Naive B cell (primary cell): ENCODE data around the gene CD19. TPM values are rescaled to one million over a fixed set of nuclear protein-coding genes. Genes with fewer than 3 reads are reported as not detected.
"Not testable (repeated sequence)": the region's sequence is repeated elsewhere in the genome, so short reads cannot be mapped to it uniquely, and the experiment has no call there.

Experiments used
- ATAC-seq, 2 donors: fragments of 150-1000 bp; cut with Tn5 transposase; 2 replicates each; pipeline ENCODE4 v1.10.0; 2021; ENCODE audit warnings: low read depth in 2 of 2, mild to moderate bottlenecking in 2 of 2, moderate library complexity in 2 of 2
- DNase-seq: peaks from one replicate; pipeline ENCODE4 v3.0.0; 2022
- H3K27ac Mint-ChIP-seq, 6 donors: one replicate each; pipeline ENCODE4 v1.8.0; 2020 to 2022; ENCODE audit warnings: mild to moderate bottlenecking in 6 of 6, mixed read lengths in 6 of 6, moderate library complexity in 5 of 6, inconsistent platforms in 2 of 6
- H3K27me3 Mint-ChIP-seq, 3 donors: one replicate each; pipeline ENCODE4 v1.8.0; 2021 to 2022; ENCODE audit warnings: mixed read lengths in 3 of 3, mild to moderate bottlenecking in 1 of 3
- H3K36me3 Mint-ChIP-seq, 2 donors: one replicate each; pipeline ENCODE4 v1.8.0; 2020 to 2022; ENCODE audit warnings: mixed read lengths in 2 of 2, inconsistent platforms in 1 of 2, mild to moderate bottlenecking in 1 of 2
- H3K4me1 Mint-ChIP-seq, 3 donors: one replicate each; pipeline ENCODE4 v1.8.0; 2020 to 2022; ENCODE audit warnings: mixed read lengths in 3 of 3, inconsistent platforms in 1 of 3, mild to moderate bottlenecking in 1 of 3, moderate library complexity in 1 of 3
- H3K4me3 Mint-ChIP-seq, 8 donors: one replicate each; pipeline ENCODE4 v1.8.0; 2020 to 2022; ENCODE audit warnings: mild to moderate bottlenecking in 8 of 8, mixed read lengths in 8 of 8, moderate library complexity in 8 of 8, inconsistent platforms in 2 of 8
- H3K9me3 Mint-ChIP-seq, 7 donors: one replicate each; pipeline ENCODE4 v1.8.0; 2020 to 2022; ENCODE audit warnings: mixed read lengths in 7 of 7, mild to moderate bottlenecking in 5 of 7, inconsistent platforms in 2 of 7, moderate library complexity in 1 of 7
- polyA plus RNA-seq, 6 donors: library from polyadenylated mRNA; unstranded; fragments of 300-500 nt; fragmentation: Illumina TruSeq; gene quantifications; one replicate each; pipeline ENCODE4 v1.2.3, GENCODE V29; 2021; ENCODE audit warnings: low read depth in 6 of 6

Gene CD19
- polyA plus RNA-seq, 6 donors from 2014 or later, result 280 to 597 (median 354) TPM

- ATAC-seq (no peak), DNase-seq (no peak)
- Mint-ChIP-seq H3K9me3 (no peaks in the 10 kb centered on the region), H3K27me3 (no peaks in the 10 kb centered on the region), H3K36me3 (peaks cover 5 to 17% of the 10 kb centered on the region in 2 donors), H3K4me1 (peaks cover 18 to 24% (median 18%) of the 10 kb centered on the region in 3 donors), H3K4me3 (no peak overlapping the region), H3K27ac (no peak overlapping the region)
Observed at GRCh38 chr16:28915181-28915580, 16.6 kb upstream of the CD19 start.

- DNase-seq (no peak), ATAC-seq (no peak)
- H3K4me1 Mint-ChIP-seq, result peaks cover 14 to 22% (median 20%) of the 10 kb centered on the region in 3 donors
- peak overlapping the region in 3 of 6 donors; percentile 44 to 89 (median 79) for H3K27ac Mint-ChIP-seq
- no peak overlapping the region for H3K4me3 Mint-ChIP-seq
- no peaks in the 10 kb centered on the region for H3K9me3 Mint-ChIP-seq
- H3K36me3 Mint-ChIP-seq, result peaks cover 5 to 25% of the 10 kb centered on the region in 2 donors
- no peaks in the 10 kb centered on the region for H3K27me3 Mint-ChIP-seq
Observed at GRCh38 chr16:28917095-28917494, 14.7 kb upstream of the CD19 start.

- peaks cover 5 to 25% of the 10 kb centered on the region in 2 donors for H3K36me3 Mint-ChIP-seq
- no peaks in the 10 kb centered on the region for H3K9me3 Mint-ChIP-seq
- ATAC-seq (no peak), DNase-seq (no peak)
- H3K27me3 Mint-ChIP-seq, result no peaks in the 10 kb centered on the region
- no peak overlapping the region for H3K4me3 Mint-ChIP-seq
- H3K4me1 Mint-ChIP-seq, result peaks cover 20 to 36% (median 25%) of the 10 kb centered on the region in 3 donors
- no peak overlapping the region for H3K27ac Mint-ChIP-seq
Observed at GRCh38 chr16:28918698-28919097, 13.1 kb upstream of the CD19 start.

GRCh38 chr16:28923231-28923587 lies 8.6 kb upstream of the CD19 start:
- Mint-ChIP-seq H3K9me3 (no peaks in the 10 kb centered on the region), H3K4me1 (peaks cover 34 to 65% (median 49%) of the 10 kb centered on the region in 3 donors), H3K27me3 (no peaks in the 10 kb centered on the region), H3K27ac (peak overlapping the region; percentile 66 to 99 (median 98)), H3K36me3 (peaks cover 0 to 8% of the 10 kb centered on the region in 2 donors), H3K4me3 (peak overlapping the region; percentile 93 to 97 (median 97))
- no peak for ATAC-seq
- no peak for DNase-seq

- H3K9me3 Mint-ChIP-seq, result no peaks in the 10 kb centered on the region
- ATAC-seq, result peak; percentile 62 to 64
Observed at GRCh38 chr16:28923652-28924398, 7.9 kb upstream of the CD19 start.

GRCh38 chr16:28924399-28924761 lies 7.4 kb upstream of the CD19 start:
- ATAC-seq, result peak; percentile 4
- Mint-ChIP-seq H3K4me1 (peaks cover 38 to 71% (median 50%) of the 10 kb centered on the region in 3 donors), H3K4me3 (peak overlapping the region; percentile 93 to 97 (median 97))

More at GRCh38 chr16:28923652-28924398, 7.9 kb upstream of the CD19 start:
- DNase-seq, result peak; percentile 82
- Mint-ChIP-seq H3K4me1 (peaks cover 35 to 70% (median 50%) of the 10 kb centered on the region in 3 donors), H3K27ac (peak overlapping the region; percentile 98 to 99 (median 98)), H3K36me3 (peaks cover 0 to 8% of the 10 kb centered on the region in 2 donors), H3K4me3 (peak overlapping the region; percentile 93 to 97 (median 97)), H3K27me3 (no peaks in the 10 kb centered on the region)

GRCh38 chr16:28924762-28925385 lies 6.9 kb upstream of the CD19 start, which contains the start of gene RABEP2:
Gene RABEP2 (minus strand): TSS chr16:28925238. CDS start chr16:28925163, 75 bp downstream.
- DNase-seq (peak; percentile 96), ATAC-seq (peak; percentile 64 to 66)
- Mint-ChIP-seq H3K27ac (peak within 1 kb of the TSS; percentile 98 to 99 (median 98)), H3K36me3 (peaks cover 0 to 8% of the 10 kb centered on the region in 2 donors), H3K27me3 (no peaks in the 10 kb centered on the region), H3K4me3 (peak within 1 kb of the TSS; percentile 94 to 98 (median 97)), H3K9me3 (no peaks in the 10 kb centered on the region), H3K4me1 (peaks cover 38 to 72% (median 50%) of the 10 kb centered on the region in 3 donors)

More at GRCh38 chr16:28924399-28924761, 7.4 kb upstream of the CD19 start:
- Mint-ChIP-seq H3K9me3 (no peaks in the 10 kb centered on the region), H3K27me3 (no peaks in the 10 kb centered on the region), H3K27ac (peak overlapping the region; percentile 98 to 99 (median 98)), H3K36me3 (peaks cover 0 to 8% of the 10 kb centered on the region in 2 donors)
- DNase-seq, result no peak

GRCh38 chr16:28925386-28926228 lies 6.2 kb upstream of the CD19 start:
- ATAC-seq (peak; percentile 32 to 35), DNase-seq (peak; percentile 82)
- Mint-ChIP-seq H3K27me3 (no peaks in the 10 kb centered on the region), H3K4me3 (peak overlapping the region; percentile 94 to 98 (median 97)), H3K36me3 (peaks cover 0 to 8% of the 10 kb centered on the region in 2 donors), H3K4me1 (peaks cover 45 to 77% (median 57%) of the 10 kb centered on the region in 3 donors), H3K27ac (peak overlapping the region; percentile 94 to 99 (median 98)), H3K9me3 (no peaks in the 10 kb centered on the region)

- H3K36me3 Mint-ChIP-seq, ATAC-seq, H3K9me3 Mint-ChIP-seq, DNase-seq, H3K27me3 Mint-ChIP-seq: not testable (repeated sequence)
- H3K4me3 Mint-ChIP-seq, result peak overlapping the region; percentile 94 to 98 (median 97)
- peaks cover 46 to 82% (median 59%) of the 10 kb centered on the region in 3 donors for H3K4me1 Mint-ChIP-seq
- peak overlapping the region; percentile 94 to 99 (median 98) for H3K27ac Mint-ChIP-seq
Observed at GRCh38 chr16:28926284-28926683, 5.5 kb upstream of the CD19 start.

- Mint-ChIP-seq H3K9me3 (no peaks in the 10 kb centered on the region), H3K4me3 (peak overlapping the region in 5 of 8 donors; percentile 30 to 97 (median 47)), H3K27ac (peak overlapping the region; percentile 28 to 89 (median 54)), H3K27me3 (no peaks in the 10 kb centered on the region), H3K36me3 (no peaks in the 10 kb centered on the region), H3K4me1 (peaks cover 56 to 85% (median 70%) of the 10 kb centered on the region in 3 donors)
- ATAC-seq (no peak), DNase-seq (no peak)
Observed at GRCh38 chr16:28927815-28928214, 4.0 kb upstream of the CD19 start.

- Mint-ChIP-seq H3K27ac (peak overlapping the region; percentile 39 to 98 (median 94)), H3K9me3 (no peaks in the 10 kb centered on the region), H3K27me3 (no peaks in the 10 kb centered on the region), H3K4me3 (peak overlapping the region; percentile 87 to 99 (median 97)), H3K4me1 (peaks cover 51 to 82% (median 66%) of the 10 kb centered on the region in 3 donors), H3K36me3 (peaks cover 8 to 13% of the 10 kb centered on the region in 2 donors)
- no peak for DNase-seq
- ATAC-seq, result no peak
Observed at GRCh38 chr16:28930203-28930602, 1.6 kb upstream of the CD19 start.

- Mint-ChIP-seq H3K27ac (peak overlapping the region; percentile 39 to 98 (median 94)), H3K4me1 (peaks cover 53 to 85% (median 69%) of the 10 kb centered on the region in 3 donors), H3K36me3 (peaks cover 8 to 18% of the 10 kb centered on the region in 2 donors), H3K27me3 (no peaks in the 10 kb centered on the region), H3K9me3 (no peaks in the 10 kb centered on the region), H3K4me3 (peak overlapping the region; percentile 87 to 99 (median 97))
- ATAC-seq, result peak; percentile 79
- DNase-seq, result peak; percentile 75
Observed at GRCh38 chr16:28930652-28931051, 1.1 kb upstream of the CD19 start.
